Measurements from ENCODE around the gene ZNF627.
"Not testable (repeated sequence)": the region's sequence is repeated elsewhere in the genome, so short reads cannot be mapped to it uniquely, and the experiment has no call there.

The ZNF627 gene

DNA sequence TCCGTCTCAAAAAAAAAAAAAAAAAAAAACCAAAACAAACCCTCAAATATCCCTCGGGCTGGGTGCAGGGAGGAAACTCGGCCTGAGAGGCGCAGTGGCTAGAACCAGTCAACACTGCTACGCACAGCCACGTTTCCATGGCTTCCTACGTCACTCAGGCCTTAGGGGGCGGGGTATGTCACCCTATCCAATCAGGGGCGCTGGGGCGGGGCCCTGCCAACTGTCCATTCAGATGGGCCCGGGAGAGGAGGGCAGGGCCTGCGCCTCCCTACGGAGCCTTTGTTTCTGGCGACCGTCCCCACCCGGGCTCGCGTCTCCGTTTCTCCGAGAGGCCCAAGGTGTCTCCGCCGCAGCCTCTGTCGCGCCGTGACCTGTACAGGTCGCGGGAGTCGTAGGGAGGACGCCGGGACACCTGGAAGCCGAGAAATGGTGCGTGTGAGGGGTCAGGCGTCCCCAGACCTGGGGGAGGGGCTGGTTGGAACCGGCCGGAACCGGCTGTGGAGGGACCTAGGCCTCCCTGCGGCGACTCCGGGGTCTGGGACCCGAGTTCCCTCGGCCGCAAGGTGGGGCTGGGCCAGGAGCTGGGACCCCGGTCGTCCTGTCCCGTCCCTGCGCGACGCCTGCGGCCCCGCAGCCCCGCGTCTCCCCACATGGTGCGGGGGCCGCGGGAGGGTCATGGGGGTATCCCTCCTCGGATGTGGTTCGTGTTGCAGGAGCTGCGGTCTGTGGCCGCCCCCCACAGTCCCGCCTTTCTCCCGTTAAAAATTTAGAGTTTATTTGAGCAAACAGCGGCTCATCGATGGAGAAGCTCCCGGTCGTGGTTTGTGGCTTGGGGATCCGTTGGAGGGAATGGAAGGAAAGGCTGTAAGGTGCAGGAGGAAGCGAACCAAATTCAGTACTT is at the start of gene ZNF627:
Gene ZNF627 (plus strand): TSS at position 282 of the 901 bp plus-strand sequence. CDS start 145 bp downstream, at position 427.
- DNase-seq (ENCODE audit: low read depth) = peak; percentile 99

- no peak for DNase-seq (ENCODE audit: low read depth)
Observed at GRCh38 chr19:11547929-11548700, 49.2 kb upstream of the ZNF627 start.

- DNase-seq (ENCODE audit: low read depth) = no peak
Observed at GRCh38 chr19:11549386-11549953, 47.8 kb upstream of the ZNF627 start.

DNA sequence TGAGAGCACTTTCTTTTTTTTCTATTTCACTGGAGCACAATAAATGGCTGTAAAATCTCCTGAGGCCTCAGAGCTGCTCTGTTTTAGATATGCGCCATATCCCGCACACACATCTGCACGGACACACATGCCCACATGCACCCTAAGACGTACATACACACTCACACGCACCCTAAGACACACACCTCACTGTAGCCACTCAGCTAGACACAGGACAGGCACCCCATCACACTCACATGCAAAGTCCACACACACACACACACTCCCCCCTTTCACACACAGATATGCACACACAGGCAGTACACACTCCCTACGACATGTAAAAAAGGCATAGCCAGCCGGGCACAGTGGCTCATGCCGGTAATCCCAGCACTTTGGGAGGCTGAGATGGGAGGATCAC is 47.0 kb upstream of the ZNF627 start:
- DNase-seq (ENCODE audit: low read depth) = no peak

- peak; percentile 47 for DNase-seq (ENCODE audit: low read depth)
Observed at GRCh38 chr19:11551603-11552235, 45.6 kb upstream of the ZNF627 start.

DNA sequence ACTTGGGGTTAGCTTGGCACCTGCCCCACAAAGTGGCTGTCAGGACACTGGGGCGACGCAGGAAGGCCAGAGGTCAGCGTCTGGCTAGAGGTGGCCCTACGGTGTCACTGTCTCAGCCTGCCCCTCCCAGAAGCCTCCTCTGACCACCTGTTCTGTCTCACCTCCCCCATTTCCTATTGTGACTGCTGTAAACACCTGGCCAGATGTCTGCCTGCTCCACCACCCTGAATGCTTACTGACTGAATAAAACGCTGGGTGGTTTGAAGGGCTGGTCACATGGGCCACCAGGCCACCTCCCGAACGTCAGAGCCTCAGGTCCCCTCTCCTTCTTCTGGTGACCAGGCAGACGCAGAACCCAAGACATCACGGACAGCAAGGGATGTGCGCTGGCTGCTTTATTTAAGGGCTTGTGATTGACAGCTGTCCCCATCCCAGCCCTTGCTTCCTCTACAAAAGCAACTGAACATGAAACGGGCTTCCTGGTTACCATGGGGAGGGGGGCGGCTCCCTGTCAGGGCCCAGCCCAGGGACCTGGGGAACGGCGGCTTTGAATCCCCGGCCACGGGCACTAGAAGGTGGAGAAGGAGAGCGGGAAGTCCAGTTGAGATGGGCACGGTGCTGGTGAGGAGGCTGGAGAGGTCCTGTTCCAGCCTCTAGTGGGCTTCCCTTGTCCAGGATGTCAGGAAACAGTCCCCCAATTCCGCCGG is 44.5 kb upstream of the ZNF627 start:
- DNase-seq (ENCODE audit: low read depth) = no peak

DNA sequence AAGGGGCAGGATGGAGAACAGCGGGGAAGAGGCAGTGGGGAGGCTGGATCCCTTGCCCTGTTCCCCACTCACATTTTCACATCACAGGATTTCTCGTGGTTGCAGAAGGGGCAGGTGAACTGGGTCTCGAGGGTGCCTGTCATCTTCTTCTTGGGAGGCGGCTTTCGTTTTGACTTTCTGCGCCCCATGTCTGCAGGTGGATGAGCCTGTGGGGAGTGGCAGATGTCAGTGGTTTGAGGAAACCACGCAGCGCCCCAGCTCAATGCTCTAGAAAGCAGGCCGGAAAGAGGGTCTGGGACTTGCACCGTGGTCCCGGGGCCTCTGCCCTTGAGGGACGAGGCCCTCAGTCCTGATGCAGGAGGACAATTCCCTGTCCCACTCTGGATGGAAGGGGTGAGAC is 43.1 kb upstream of the ZNF627 start:
- DNase-seq (ENCODE audit: low read depth) = no peak

DNA sequence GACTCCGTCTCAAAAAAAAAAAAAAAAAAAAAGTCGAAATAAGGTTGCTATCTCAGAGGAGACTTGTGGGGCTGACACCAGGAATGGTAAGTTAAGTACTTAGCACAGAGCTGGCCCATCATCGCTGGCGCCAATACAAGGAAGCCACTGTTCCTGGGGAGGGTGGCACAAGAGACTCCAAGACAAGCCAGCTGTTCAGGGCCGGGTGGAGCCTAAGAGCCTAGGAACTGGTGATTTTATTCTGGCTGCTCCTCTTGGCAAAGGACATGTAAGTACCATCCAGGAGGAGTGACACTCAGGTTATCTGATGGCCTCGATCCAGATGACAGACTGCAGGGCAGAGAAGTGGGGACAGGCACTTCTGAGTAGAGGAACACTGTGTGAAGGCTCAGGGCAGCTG is 42.0 kb upstream of the ZNF627 start:
- DNase-seq (ENCODE audit: low read depth) = no peak

GRCh38 chr19:11556634-11557420 is 40.5 kb upstream of the ZNF627 start:
- DNase-seq (ENCODE audit: low read depth) = no peak

DNA sequence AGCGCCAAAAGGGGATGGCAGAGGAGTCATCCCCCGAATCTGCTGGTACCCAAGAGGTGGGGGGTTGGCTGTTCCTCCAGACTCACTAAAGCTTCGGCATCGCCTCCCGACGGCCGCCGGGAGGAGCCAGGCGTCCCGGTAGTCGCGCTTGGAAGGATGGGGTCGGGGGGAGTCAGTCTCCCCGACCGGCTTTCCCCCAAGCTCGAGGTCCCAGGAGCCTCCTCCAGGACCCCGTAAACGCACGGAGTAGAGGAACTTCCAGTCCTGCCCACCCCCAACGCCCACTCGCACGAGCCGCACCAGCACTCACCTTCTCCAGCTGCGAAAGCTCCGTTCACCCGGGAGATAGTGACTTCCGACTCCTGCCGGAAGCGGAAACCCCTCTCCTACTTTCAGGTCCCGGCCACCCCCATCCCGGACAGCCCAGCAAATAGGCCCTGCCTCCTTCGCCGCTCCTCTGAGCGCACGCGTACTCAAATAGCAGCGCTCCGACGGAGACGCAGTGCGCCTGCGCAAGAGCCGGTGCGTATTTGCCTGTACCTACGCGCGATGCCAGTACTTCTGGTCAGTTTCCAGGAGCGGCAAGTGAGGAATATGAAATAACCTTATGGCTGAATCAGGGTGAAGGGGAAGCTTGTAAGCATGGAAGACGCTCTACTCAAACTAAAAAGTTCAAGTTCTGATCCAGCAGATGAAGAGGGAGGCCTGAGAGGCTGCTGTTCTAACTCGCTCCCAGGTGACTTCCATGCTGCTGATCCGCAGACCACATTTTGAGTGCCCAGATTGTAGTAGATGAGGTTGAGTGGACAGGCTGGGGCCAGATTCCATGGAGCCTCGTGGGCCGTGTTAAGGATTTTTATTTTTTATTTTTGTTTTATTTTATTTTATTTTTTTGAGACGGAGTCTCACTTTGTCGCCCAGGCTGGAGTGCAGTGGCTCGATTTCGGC is 38.1 kb upstream of the ZNF627 start, which contains the start of gene ELOF1:
Gene ELOF1 (minus strand): TSS at position 350 of the 948 bp plus-strand sequence. CDS start 4,883 bp downstream, outside the sequence.
- peak; percentile 99 for DNase-seq (ENCODE audit: low read depth)

DNA sequence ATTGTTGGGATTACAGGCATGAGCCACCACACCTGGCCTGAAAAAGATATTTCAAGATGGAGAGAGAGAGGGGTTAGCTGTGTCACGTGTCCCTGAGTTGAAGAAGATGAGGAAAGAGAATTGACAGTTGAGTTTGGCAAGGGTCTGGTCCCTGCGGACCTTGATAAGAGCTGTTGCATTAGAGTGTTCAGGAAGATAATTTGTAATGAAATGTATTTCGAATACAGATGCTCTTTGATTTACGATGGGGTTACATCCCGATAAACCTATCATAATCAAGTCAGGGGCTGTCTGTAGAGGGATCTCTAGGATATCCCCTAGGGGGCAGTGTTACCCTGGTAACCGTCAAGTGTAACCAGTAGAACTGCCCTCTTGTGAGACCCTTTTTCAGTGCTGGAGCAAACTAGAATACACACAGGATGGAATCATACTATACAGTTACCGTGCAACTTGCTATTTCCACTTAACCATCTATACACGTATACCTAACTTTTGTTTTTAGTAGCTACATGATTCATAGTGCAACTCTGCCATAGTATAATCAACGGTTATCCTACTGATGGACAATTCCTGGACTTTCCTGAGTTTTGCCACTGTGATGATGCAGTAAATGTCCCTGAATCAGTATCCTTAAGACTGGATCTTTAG is 36.8 kb upstream of the ZNF627 start:
- peak; percentile 87 for DNase-seq (ENCODE audit: low read depth)

- DNase-seq (ENCODE audit: low read depth) = no peak
Observed at GRCh38 chr19:11563532-11563931, 33.8 kb upstream of the ZNF627 start.

- not testable (repeated sequence) for DNase-seq (ENCODE audit: low read depth)
Observed at GRCh38 chr19:11564082-11564807, 33.0 kb upstream of the ZNF627 start.

GRCh38 chr19:11565649-11565980 is 31.7 kb upstream of the ZNF627 start:
- not testable (repeated sequence) for DNase-seq (ENCODE audit: low read depth)

GRCh38 chr19:11566164-11566563 is 31.1 kb upstream of the ZNF627 start:
- DNase-seq (ENCODE audit: low read depth) = no peak

GRCh38 chr19:11570039-11570462 is 27.2 kb upstream of the ZNF627 start:
- no peak for DNase-seq (ENCODE audit: low read depth)

DNA sequence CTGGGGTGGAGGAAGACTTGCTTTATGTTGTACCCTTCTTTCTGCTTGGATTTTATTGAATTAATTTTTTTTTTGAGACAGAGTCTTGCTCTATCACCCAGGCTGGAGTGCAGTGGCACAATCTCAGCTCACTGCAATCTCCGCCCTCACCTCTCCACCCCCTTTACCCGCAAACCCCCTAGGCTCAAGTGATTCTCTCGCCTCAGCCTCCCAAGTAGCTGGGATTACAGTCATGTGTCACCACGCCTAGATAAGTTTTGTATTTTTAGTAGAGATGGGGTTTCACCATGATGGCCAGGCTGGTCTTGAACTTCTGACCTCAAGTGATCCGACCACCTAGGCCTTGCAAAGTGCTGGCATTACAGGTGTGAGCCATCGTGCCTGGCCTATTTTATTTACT is 23.9 kb upstream of the ZNF627 start:
- DNase-seq (ENCODE audit: low read depth) = not testable (repeated sequence)

- DNase-seq (ENCODE audit: low read depth) = not testable (repeated sequence)
Observed at GRCh38 chr19:11573763-11574162, 23.5 kb upstream of the ZNF627 start.
